ENCODE measurements around the gene CUX1.
"Not testable (repeated sequence)": the region's sequence is repeated elsewhere in the genome, so short reads cannot be mapped to it uniquely, and the experiment has no call there.

CUX1 gene

DNA sequence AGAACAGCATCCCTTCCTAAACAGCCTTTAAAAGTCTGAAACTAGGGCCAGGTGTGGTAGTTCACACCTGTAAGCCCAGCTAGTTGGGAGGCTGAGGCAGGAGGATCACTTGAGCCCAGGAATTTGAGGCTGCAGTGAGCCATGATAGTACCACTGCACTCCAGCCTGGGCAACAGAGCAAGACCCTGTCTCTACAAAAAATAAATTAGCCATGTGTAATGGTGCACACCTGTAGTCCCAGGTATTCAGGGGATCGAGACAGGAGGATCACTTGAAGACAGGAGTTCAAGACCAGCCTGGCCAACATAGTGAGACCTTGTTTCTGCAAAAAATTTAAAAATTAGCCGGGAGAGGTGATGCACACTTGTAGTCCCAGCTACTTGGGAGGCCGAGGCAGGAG lies 325.0 kb downstream of the CUX1 start:
- not testable (repeated sequence) for DNase-seq (ENCODE audit: low read depth in 2 of 2)

DNA sequence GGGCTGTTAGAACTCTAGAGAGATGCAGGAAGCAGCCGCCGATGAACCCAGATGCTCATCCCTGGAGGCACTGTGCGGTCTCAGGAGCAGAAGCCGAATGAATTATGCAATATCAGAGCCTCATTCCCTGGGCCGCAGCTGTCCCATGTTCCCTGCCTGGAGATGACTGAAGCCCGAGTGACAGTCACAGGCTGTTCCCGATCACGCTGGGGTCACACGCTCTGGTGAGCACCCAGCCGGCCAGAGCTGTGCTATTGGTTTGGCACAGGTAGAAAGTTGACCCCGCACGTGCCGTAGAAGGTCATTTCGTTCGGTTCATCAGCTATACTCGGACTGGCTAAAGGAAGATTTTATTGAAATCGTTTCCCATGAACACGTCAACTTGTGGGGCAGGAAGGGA lies 328.7 kb downstream of the CUX1 start:
- no peak for DNase-seq (ENCODE audit: low read depth in 2 of 2)

- DNase-seq (ENCODE audit: low read depth in 2 of 2): no peak
Measured at GRCh38 chr7:102147008-102147407, 329.6 kb downstream of the CUX1 start.

DNA sequence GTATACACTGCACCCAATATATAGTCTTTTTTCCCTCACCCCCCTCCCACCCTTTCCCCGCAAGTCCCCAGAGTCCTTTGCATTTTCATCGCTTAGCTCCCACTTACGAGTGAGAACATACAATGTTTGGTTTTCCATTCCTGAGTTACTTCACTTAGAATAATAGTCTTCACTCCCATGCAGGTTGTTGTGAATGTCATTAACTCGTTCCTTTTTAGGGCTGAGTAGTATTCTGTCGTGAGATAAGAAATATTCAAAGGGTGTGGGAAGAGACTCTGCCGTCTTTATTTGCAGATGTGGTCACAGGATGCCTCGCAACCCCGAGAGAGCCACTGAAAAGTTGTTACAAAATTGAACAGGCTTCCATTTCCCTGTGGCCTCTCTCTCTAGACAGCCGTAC lies 331.4 kb downstream of the CUX1 start:
- no peak for DNase-seq (ENCODE audit: low read depth in 2 of 2)

- no peak for DNase-seq (ENCODE audit: low read depth in 2 of 2)
Measured at GRCh38 chr7:102149416-102149815, 332.0 kb downstream of the CUX1 start.

DNA sequence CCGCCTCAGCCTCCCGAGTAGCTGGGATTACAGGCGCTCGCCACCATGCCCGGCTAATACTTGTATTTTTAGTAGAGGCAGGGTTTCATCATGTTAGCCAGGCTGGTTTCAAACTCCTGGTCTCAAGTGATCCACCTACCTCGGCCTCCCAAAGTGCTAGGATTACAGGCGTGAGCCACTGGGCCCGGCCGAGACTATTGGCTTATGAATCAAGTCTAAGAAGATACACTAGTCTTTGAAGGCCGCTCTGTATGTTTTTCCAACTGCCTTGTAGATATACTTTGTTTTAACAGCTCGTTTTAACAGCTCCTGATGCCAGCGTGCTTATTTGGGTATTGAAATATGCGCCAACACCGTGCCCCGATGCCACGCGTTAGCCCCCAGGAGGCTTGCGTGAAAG lies 332.8 kb downstream of the CUX1 start:
- no peak for DNase-seq (ENCODE audit: low read depth in 2 of 2)

DNA sequence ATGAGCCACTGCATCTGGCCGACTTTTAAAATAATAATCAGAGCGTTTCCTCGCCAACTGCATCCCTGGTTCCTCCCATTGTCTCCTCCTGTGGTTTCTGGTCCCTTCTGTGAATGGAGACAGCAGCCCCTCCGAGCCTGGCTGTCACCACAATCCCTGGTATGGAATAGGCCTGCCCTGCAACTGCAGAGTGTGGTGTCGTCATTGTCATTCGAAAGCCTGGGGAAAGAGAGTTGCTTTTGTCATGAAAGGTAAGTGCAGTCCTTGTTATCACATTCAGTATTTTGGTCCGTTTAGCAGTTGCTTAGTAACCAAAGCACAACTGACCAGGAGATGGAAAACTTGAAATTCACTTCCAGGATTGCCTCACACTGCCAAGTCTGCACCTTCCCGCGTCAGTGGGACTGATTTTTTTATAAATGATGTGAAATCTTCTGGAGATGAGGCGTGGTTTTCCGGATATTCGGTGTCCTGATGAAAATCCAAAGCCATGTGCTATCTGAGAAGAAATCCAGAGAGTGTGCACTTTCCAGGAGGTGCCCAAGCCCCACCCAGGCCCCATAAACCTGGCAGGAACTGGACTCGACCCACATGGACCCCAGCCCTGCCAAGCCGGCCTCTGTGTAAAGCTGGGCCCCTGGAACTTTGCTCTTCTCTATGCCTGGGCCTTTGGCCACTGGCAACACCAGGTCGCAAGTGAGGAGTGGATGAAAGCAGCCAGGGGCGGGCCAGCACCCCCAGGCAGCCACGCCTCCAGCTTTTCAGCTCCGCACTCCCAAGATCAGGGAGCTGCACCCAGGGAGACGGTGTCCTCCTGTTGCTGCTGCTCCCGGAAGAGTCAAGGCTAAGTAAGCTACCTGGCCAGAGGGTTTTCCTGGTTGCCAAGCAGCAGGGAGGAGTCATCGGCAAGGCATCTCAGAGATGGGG lies 335.5 kb downstream of the CUX1 start:
- DNase-seq (ENCODE audit: low read depth in 2 of 2): no peak

DNA sequence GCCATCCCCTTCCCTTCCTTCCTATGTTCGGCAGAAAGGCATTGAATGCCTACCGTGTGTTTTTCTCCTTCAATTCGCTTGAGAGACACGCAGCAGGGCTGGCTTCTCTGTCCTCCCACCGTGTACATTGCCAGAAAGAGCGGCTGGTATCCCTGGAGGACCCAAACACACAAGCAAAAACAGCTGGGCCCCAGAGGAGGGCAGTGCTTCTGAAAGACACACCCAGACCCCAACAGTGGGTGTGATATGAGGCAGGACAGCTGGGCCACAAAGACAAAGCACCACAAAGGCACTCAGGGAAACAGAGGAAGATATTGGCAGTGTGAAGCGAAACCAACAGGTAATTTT lies 336.1 kb downstream of the CUX1 start:
- DNase-seq (ENCODE audit: low read depth in 2 of 2): no peak

DNA sequence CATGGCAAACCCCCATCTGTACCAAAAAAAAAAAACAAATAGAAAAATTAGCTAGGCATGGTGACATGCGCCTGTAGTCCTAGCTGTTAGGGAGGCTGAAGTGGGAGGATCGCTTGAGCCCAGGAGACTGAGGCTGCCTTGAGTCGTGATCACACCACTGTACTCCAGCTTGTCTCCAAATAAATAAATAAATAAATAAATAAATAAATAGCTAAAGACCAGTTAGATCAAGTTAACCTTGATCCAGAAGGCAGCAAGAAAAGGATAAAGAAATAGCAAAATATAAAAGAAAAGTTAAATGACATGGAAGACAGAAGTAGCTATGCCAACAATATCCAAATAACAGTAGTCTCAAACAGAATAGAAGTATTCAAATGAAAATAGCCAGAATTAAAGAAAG lies 337.0 kb downstream of the CUX1 start:
- no peak for DNase-seq (ENCODE audit: low read depth in 2 of 2)

GRCh38 chr7:102155821-102156441 lies 338.5 kb downstream of the CUX1 start:
- DNase-seq (ENCODE audit: low read depth in 2 of 2): no peak

DNA sequence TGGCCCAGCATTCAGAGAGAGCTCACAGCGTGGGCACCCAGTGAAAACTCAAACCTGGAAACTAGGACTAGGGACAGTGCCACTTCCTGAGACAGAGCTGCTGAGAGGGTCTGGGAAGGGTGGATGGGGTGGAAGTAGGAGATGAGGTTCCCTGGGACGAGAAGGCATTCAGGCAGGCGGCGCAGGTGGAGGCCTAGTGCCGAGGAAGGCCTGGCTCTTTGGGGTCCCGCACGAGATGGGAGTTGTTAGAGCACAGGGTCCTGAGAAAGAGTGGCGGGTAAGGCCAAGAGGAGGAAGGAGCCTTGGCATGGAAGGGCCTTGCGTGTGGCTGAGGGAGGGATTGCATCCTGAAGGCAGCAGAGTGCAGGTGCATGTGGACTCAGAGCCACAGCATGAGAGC lies 339.4 kb downstream of the CUX1 start:
- DNase-seq (ENCODE audit: low read depth in 2 of 2): no peak

DNA sequence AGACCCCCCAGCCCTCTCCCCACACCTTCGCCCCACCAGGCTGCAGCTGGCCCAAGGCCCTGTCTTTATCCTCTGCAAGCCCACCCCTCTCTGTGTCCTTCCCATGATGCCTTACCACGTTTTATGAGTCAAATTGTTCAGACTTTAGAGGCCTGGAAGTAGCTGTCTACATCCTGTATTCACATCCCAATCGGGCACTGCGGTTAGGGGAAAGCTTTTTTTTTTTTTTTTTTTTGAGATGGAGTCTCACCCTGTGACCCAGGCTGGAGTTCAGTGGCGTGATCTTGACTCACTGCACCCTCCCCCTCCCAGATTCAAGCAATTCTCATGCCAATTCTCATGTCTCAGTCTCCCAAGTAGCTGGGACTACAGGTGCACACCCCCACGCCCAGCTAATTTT lies 347.7 kb downstream of the CUX1 start:
- no peak for DNase-seq (ENCODE audit: low read depth in 2 of 2)

- DNase-seq (ENCODE audit: low read depth in 2 of 2): no peak
Measured at GRCh38 chr7:102167254-102167653, 349.8 kb downstream of the CUX1 start.

DNA sequence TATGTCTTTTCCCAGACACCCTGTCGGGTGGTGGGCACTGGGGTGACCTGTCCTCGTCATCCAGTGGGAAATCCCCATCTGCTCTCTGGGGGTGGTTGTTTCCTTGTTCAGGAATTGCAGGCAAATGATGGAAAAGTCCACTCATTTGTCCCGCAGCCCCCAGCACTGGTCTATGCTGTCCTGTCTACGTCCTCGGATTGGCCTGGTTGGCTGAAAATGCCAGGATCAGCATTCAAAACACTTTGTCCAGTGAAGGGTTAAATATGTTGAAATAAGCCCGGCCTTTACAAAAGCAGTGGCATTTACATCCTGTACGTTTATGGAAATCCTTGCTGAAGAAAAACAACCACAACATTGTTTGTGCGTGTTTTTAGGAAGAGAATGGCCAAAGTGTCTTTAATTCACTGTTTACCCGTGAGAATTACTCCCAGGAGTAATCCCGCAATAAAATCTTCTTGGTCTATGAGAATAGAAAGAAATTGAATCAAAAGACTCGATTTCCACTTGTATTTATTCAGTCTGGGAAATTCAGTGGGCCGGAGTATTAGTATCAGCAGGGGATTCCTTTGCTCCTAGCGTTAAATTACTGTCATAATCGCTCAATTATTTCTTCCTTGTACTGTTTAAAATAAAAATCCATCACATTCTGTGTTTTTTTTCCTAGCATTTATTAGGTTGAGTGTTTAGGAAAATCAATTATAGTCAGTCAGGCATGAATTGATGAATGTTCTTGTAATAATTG lies 352.4 kb downstream of the CUX1 start:
- DNase-seq (ENCODE audit: low read depth in 2 of 2): no peak

DNA sequence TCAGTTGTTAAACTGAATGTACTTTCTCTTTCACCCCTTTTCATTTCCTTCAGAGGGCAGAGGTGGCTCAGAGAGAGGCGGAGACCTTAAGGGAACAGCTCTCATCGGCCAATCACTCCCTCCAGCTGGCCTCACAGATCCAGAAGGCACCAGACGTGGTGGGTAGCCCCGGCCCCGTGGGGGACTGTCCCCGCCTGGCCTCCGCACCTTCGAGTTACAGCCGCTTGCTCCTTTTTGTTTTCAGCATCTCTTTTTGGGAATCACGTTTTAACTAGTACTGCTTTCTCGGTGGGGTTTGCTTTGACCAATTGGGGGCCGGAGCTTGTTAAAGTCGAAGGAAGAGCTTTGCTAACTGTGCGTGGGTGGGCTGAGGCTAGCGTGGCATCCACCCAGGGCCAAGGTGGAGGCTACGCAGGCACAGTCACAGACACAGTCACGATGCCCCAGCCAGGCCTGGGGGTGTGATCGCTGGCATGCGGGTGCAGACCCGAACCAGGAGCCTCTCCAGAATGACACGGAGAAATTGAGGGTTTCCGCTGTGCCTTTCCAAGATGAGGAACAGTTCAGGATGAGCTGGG lies 353.1 kb downstream of the CUX1 start:
- DNase-seq (ENCODE audit: low read depth in 2 of 2): no peak

DNA sequence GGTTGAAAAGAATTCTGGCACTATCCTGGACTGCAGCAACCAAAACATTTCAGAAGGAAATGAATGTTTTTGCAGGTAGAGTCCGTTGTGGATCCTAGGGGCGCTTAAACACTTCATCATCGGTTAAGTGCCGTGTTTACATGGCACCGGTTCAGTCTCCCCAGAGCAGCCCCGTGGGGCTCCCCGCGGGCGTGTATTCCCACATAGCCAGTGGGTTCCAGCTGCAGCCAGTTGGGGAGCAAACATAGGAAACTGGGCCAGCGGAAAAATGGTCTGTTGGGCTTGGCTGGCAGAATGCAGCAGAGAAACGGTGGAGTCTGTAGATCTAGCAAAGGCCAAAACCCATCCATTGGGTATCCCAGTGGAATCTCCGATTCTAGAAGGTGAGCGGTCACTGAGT lies 356.2 kb downstream of the CUX1 start:
- no peak for DNase-seq (ENCODE audit: low read depth in 2 of 2)

GRCh38 chr7:102175423-102176170 lies 358.2 kb downstream of the CUX1 start:
- no peak for DNase-seq (ENCODE audit: low read depth in 2 of 2)

DNA sequence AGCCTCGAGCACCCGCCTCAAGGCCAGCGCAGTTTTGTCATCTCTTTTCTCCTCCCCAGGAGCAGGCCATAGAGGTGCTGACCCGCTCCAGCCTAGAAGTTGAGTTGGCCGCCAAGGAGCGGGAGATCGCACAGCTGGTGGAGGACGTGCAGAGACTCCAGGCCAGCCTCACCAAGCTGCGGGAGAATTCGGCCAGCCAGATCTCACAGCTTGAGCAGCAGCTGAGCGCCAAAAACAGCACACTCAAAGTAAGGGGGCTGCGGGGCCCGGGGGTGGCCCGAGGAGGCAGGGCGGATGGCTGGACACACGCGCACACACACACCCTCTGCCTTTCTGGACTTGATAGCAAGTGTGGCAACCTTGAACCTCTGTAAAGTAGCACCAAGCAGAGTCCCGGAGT lies 361.0 kb downstream of the CUX1 start:
- DNase-seq (ENCODE audit: low read depth in 2 of 2): no peak

DNA sequence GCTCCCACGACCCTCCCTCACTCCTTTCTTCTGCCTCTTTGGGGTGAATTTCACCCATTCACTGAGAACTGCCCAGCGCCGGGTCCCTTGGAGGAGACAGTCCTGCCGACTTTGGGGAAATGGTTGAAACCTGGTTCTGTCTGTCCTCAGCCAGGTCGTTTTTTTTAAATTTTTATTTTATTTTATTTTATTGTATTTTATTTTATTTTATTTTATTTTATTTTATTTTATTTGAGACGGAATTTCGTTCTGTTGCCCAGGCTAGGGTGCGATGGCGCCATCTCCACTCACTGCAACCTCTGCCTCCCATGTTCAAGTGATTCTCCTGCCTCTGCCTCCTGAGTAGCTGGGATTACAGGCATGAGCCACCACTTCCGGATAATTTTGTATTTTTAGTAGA lies 363.3 kb downstream of the CUX1 start:
- DNase-seq (ENCODE audit: low read depth in 2 of 2): no peak

DNA sequence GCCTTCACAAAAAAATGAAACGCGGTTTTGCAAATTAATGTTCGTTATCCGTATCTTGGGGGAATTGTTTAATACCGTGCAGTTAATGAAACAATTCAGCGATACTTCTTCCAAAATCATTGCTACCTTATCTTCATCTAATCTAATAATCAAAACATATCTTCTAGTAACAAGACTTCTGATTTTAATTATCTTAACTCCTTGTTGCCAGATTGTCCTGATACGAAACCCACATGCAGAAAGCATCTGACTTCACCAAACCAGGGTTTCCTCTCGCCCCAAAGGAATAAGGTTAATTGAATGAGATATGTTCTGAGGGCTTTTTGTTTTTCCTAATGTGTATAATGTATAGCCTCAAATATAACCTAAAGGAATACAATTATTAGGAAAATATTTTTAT lies 364.1 kb downstream of the CUX1 start:
- no peak for DNase-seq (ENCODE audit: low read depth in 2 of 2)

DNA sequence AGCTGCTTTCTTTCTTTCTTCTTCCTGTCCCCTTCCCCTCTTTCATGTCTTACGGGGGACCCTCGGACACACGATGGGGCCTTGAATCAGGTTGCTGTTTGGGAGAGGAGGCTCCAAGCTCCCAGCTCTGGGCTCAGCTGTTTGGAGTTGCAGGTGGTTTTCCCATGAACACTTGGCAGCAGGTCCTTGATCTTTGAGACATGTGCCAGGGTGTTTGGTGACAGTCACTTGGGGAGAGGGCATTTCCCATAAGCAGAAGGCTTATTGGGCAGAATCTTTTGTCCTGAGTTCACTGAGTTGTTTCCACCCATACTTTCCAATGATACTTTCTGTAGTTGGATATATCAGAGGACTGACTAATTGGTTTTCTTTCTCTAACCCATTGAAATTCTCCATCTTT lies 364.6 kb downstream of the CUX1 start:
- DNase-seq (ENCODE audit: low read depth in 2 of 2): no peak

DNA sequence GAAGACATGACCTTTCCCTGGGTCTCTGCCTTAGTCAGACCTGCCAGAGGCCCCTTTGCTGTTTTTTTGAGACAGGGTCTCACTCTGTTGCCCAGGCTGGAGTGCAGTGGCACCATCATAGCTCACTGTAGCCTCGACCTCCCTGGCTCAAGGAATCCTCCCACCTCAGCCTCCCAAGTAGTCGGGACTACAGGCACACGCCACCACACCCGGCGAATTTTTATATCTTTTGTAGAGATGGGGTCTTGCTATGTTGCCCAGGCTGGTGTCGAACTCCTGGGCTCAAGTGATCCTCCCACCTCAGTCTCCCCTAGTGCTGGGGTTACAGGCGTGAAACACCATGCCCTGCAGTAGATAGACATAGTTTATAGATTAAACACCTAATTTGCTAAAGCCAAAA lies 366.4 kb downstream of the CUX1 start:
- not testable (repeated sequence) for DNase-seq (ENCODE audit: low read depth in 2 of 2)

Data from fibroblast of skin of left quadriceps (primary cell).